Neutrophil (primary cell): Measurements from ENCODE around the gene SLC25A41.

Experiments used
- H3K27ac ChIP-seq: fragments of 200-600 bp; sonication (generic); 2 replicates; pipeline ENCODE4 v1.5.1; 2016; ENCODE audit warnings: mild to moderate bottlenecking, moderate library complexity
- H3K27me3 ChIP-seq: fragments of 200-600 bp; sonication (generic); 2 replicates; pipeline ENCODE4 v1.6.0; 2016; ENCODE audit warnings: mild to moderate bottlenecking
- H3K36me3 ChIP-seq: fragments of 200-600 bp; sonication (generic); 2 replicates; pipeline ENCODE4 v1.5.1; 2017
- H3K4me1 ChIP-seq, 2 experiments: fragments of 200-600 bp in 1 of 2; sonication (generic) in 1 of 2; 1 replicate in 1 of 2; 2 replicates in 1 of 2; pipeline versions ENCODE4 v1.5.1 to v1.6.1; 2013 to 2016; ENCODE audit warnings: low read depth in 1 of 2, low read length in 1 of 2, mild to moderate bottlenecking in 1 of 2, moderate library complexity in 1 of 2; ENCODE audit not compliant: control insufficient read depth in 1 of 2, insufficient read depth in 1 of 2
- H3K4me3 ChIP-seq, 2 experiments: fragments of 200-600 bp in 1 of 2; sonication (generic) in 1 of 2; 1 replicate in 1 of 2; 2 replicates in 1 of 2; pipeline ENCODE4 v1.5.1; 2013 to 2016; ENCODE audit warnings: low read depth in 1 of 2, low read length in 1 of 2, mild to moderate bottlenecking in 1 of 2, moderate library complexity in 1 of 2
- H3K9me3 ChIP-seq: fragments of 200-600 bp; sonication (generic); 2 replicates; pipeline ENCODE4 v1.5.1; 2016
- TF ChIP-seq, protein P1 (sequence below): fragments of 200-600 bp; sonication (generic); IDR thresholded peaks from 2 replicates; pipeline ENCODE4 v1.5.1; 2016; ENCODE audit warnings: antibody characterized with exemption

The SLC25A41 gene

DNA sequence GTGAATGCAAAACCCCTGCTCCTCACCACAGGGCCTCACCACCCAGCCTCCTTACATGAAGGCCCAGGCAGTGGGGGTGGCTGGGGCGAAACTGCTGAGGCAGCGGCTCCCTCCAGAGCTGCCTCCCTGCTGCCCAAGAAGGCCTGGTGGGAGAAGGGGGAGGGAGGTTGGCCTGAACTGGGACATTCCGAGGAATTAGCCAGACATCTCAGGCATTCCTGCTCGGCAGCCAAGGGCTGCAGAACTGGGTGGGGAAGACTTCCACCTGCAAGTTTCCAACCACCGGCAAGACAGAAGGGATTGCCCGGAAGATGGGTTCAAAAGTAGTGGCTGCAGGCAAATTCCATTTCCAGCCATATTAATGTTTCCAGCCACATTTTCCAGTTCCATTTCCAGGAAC is 55.5 kb downstream of the SLC25A41 start:
- Histone ChIP-seq H3K36me3 (peaks cover 52% of the 10 kb centered on the region), H3K27me3 (no peaks in the 10 kb centered on the region), H3K4me1 (peaks cover 5 to 6% of the 10 kb centered on the region in 2 experiments), H3K4me3 (no peak overlapping the region), H3K27ac (no peak overlapping the region), H3K9me3 (no peaks in the 10 kb centered on the region)
- TF ChIP-seq, protein P1, sequence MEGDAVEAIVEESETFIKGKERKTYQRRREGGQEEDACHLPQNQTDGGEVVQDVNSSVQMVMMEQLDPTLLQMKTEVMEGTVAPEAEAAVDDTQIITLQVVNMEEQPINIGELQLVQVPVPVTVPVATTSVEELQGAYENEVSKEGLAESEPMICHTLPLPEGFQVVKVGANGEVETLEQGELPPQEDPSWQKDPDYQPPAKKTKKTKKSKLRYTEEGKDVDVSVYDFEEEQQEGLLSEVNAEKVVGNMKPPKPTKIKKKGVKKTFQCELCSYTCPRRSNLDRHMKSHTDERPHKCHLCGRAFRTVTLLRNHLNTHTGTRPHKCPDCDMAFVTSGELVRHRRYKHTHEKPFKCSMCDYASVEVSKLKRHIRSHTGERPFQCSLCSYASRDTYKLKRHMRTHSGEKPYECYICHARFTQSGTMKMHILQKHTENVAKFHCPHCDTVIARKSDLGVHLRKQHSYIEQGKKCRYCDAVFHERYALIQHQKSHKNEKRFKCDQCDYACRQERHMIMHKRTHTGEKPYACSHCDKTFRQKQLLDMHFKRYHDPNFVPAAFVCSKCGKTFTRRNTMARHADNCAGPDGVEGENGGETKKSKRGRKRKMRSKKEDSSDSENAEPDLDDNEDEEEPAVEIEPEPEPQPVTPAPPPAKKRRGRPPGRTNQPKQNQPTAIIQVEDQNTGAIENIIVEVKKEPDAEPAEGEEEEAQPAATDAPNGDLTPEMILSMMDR: no peak

DNA sequence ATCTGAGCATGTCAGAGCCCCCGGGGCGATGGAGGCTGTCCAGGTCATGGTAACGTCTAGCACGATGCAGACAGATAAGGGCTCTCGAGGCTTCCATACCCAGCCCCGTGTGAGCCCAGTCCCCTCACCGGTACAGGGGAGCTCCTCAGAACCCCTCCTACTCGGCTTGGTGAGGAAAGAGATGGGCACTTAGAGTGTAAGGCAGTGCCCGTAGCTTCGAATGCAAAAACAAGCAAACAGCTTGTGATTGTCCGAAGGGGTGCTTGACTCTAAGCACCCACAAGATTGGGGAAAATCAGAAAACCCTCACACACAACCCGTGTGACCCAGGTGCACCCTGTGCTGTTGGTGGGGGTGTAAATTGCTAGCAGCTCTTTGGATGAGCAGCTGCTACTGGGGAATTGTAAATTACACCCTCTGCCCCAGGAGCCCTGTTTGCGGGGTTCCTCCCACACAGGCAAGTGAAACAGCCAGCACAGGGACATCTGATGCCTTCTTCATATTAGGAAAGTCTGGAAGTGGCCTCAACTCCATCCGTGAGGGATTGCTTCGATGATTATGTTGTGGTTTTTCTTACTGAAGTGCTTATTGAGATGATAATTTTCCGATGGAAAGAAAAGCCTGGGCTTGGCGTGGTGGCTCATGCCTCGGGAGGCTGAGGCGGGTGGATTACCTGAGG is 56.9 kb downstream of the SLC25A41 start:
- TF ChIP-seq, protein P1: no peak
- Histone ChIP-seq H3K36me3 (peaks cover 38% of the 10 kb centered on the region), H3K27me3 (no peaks in the 10 kb centered on the region), H3K4me1 (peaks cover 10 to 12% of the 10 kb centered on the region in 2 experiments), H3K4me3 (no peak overlapping the region), H3K27ac (no peak overlapping the region), H3K9me3 (no peaks in the 10 kb centered on the region)
